ENCODE measurements around the gene GOLGA8S. TPM values are rescaled to one million over a fixed set of nuclear protein-coding genes. Genes with fewer than 3 reads are reported as not detected.
"Not testable (repeated sequence)": the region's sequence is repeated elsewhere in the genome, so short reads cannot be mapped to it uniquely, and the experiment has no call there.

Gene GOLGA8S
- total RNA-seq, 2 experiments from 2014 or later = 0.10 TPM; not detected in 1

- no peak for DNase-seq (ENCODE audit: low spot score)
- Histone ChIP-seq H2AFZ (ENCODE audit: low read length) (no peak overlapping the region), H4K20me1 (ENCODE audit: insufficient read depth, low read length) (no peaks in the 10 kb centered on the region), H3K27ac (ENCODE audit: low read depth, low read length, poor library complexity, severe bottlenecking) (no peak overlapping the region), H3K4me2 (ENCODE audit: low read length) (no peak overlapping the region), H3K4me1 (ENCODE audit: insufficient read depth, low read length, poor library complexity, severe bottlenecking) (no peaks in the 10 kb centered on the region), H3K9me3 (ENCODE audit: low read length) (no peaks in the 10 kb centered on the region), H3K79me2 (ENCODE audit: insufficient read depth, low read depth, low read length) (no peaks in the 10 kb centered on the region), H3K36me3 (ENCODE audit: insufficient read depth, low read length) (no peaks in the 10 kb centered on the region), H3K4me3 (ENCODE audit: low read depth, low read length, poor library complexity, severe bottlenecking) (no peak overlapping the region), H3K9me2 (ENCODE audit: insufficient read depth, low read length) (no peaks in the 10 kb centered on the region)
- ChIA-PET CTCF (ENCODE audit: unreplicated experiment) (no interaction called here), POLR2A (interaction anchor here (1.0 kb wide), 1 partner anchor 12 kb away, joined by 4 read pairs; no protein-coding TSS in a partner anchor)
- intact Hi-C loops (cut with micrococcal nuclease; ENCODE audit: unreplicated experiment) = no loop called here
- TF ChIP-seq CTCF (conservative IDR thresholded peaks at IDR 0.05; ENCODE audit: low read length) = no peak
- no peak for TF ChIP-seq EZH2phosphoT487 (IDR thresholded peaks at IDR 0.05; ENCODE audit: borderline replicate concordance, low read depth, low read length)
- no TSS peak for BruUV-seq (replicated peaks)
These were observed 17.7 kb downstream of the GOLGA8S start for GRCh38 chr15:23372284-23372683.

GRCh38 chr15:23372891-23373600, 18.5 kb downstream of the GOLGA8S start:
- BruUV-seq (replicated peaks); intact Hi-C loops (cut with micrococcal nuclease; ENCODE audit: unreplicated experiment); H3K27ac ChIP-seq (ENCODE audit: low read depth, low read length, poor library complexity, severe bottlenecking); POLR2A ChIA-PET; H3K9me2 ChIP-seq (ENCODE audit: insufficient read depth, low read length); H3K79me2 ChIP-seq (ENCODE audit: insufficient read depth, low read depth, low read length); H3K4me2 ChIP-seq (ENCODE audit: low read length); H2AFZ ChIP-seq (ENCODE audit: low read length); H3K4me3 ChIP-seq (ENCODE audit: low read depth, low read length, poor library complexity, severe bottlenecking); H3K9me3 ChIP-seq (ENCODE audit: low read length); CTCF ChIA-PET (ENCODE audit: unreplicated experiment); DNase-seq (ENCODE audit: low spot score); H3K4me1 ChIP-seq (ENCODE audit: insufficient read depth, low read length, poor library complexity, severe bottlenecking); H3K36me3 ChIP-seq (ENCODE audit: insufficient read depth, low read length); H4K20me1 ChIP-seq (ENCODE audit: insufficient read depth, low read length): not testable (repeated sequence)

GRCh38 chr15:23374226-23374625, 19.7 kb downstream of the GOLGA8S start:
- H3K36me3 ChIP-seq (ENCODE audit: insufficient read depth, low read length); H3K4me3 ChIP-seq (ENCODE audit: low read depth, low read length, poor library complexity, severe bottlenecking); H3K4me1 ChIP-seq (ENCODE audit: insufficient read depth, low read length, poor library complexity, severe bottlenecking); H2AFZ ChIP-seq (ENCODE audit: low read length); H3K4me2 ChIP-seq (ENCODE audit: low read length); H4K20me1 ChIP-seq (ENCODE audit: insufficient read depth, low read length); BruUV-seq (replicated peaks); H3K9me2 ChIP-seq (ENCODE audit: insufficient read depth, low read length); H3K27ac ChIP-seq (ENCODE audit: low read depth, low read length, poor library complexity, severe bottlenecking); intact Hi-C loops (cut with micrococcal nuclease; ENCODE audit: unreplicated experiment); H3K9me3 ChIP-seq (ENCODE audit: low read length); H3K79me2 ChIP-seq (ENCODE audit: insufficient read depth, low read depth, low read length); DNase-seq (ENCODE audit: low spot score); CTCF ChIA-PET (ENCODE audit: unreplicated experiment); POLR2A ChIA-PET: not testable (repeated sequence)

- BruUV-seq (replicated peaks); CTCF ChIA-PET (ENCODE audit: unreplicated experiment): not testable (repeated sequence)
These were observed 24.4 kb downstream of the GOLGA8S start for GRCh38 chr15:23378946-23379345.

GRCh38 chr15:23380700-23381099, 26.2 kb downstream of the GOLGA8S start:
- POLR2A ChIA-PET; H3K9me2 ChIP-seq (ENCODE audit: insufficient read depth, low read length); H3K4me1 ChIP-seq (ENCODE audit: insufficient read depth, low read length, poor library complexity, severe bottlenecking); DNase-seq (ENCODE audit: low spot score); H3K4me2 ChIP-seq (ENCODE audit: low read length); H2AFZ ChIP-seq (ENCODE audit: low read length); H4K20me1 ChIP-seq (ENCODE audit: insufficient read depth, low read length); H3K36me3 ChIP-seq (ENCODE audit: insufficient read depth, low read length); H3K27ac ChIP-seq (ENCODE audit: low read depth, low read length, poor library complexity, severe bottlenecking); BruUV-seq (replicated peaks); H3K79me2 ChIP-seq (ENCODE audit: insufficient read depth, low read depth, low read length); CTCF ChIA-PET (ENCODE audit: unreplicated experiment); H3K4me3 ChIP-seq (ENCODE audit: low read depth, low read length, poor library complexity, severe bottlenecking); intact Hi-C loops (cut with micrococcal nuclease; ENCODE audit: unreplicated experiment); H3K9me3 ChIP-seq (ENCODE audit: low read length): not testable (repeated sequence)

More at GRCh38 chr15:23378946-23379345, 24.4 kb downstream of the GOLGA8S start:
- intact Hi-C loops (cut with micrococcal nuclease; ENCODE audit: unreplicated experiment); H4K20me1 ChIP-seq (ENCODE audit: insufficient read depth, low read length); H3K4me2 ChIP-seq (ENCODE audit: low read length); H3K27ac ChIP-seq (ENCODE audit: low read depth, low read length, poor library complexity, severe bottlenecking); H3K36me3 ChIP-seq (ENCODE audit: insufficient read depth, low read length); H2AFZ ChIP-seq (ENCODE audit: low read length); H3K4me3 ChIP-seq (ENCODE audit: low read depth, low read length, poor library complexity, severe bottlenecking); H3K9me3 ChIP-seq (ENCODE audit: low read length); H3K4me1 ChIP-seq (ENCODE audit: insufficient read depth, low read length, poor library complexity, severe bottlenecking); H3K79me2 ChIP-seq (ENCODE audit: insufficient read depth, low read depth, low read length); H3K9me2 ChIP-seq (ENCODE audit: insufficient read depth, low read length); DNase-seq (ENCODE audit: low spot score): not testable (repeated sequence)
- POLR2A ChIA-PET = interaction anchor here (0.7 kb wide), 1 partner anchor 147 kb away, joined by 3 read pairs; no protein-coding TSS in a partner anchor

- H3K9me2 ChIP-seq (ENCODE audit: insufficient read depth, low read length); H3K36me3 ChIP-seq (ENCODE audit: insufficient read depth, low read length); H3K9me3 ChIP-seq (ENCODE audit: low read length); CTCF ChIA-PET (ENCODE audit: unreplicated experiment); H2AFZ ChIP-seq (ENCODE audit: low read length); H3K4me2 ChIP-seq (ENCODE audit: low read length); DNase-seq (ENCODE audit: low spot score); POLR2A ChIA-PET; intact Hi-C loops (cut with micrococcal nuclease; ENCODE audit: unreplicated experiment); H4K20me1 ChIP-seq (ENCODE audit: insufficient read depth, low read length); H3K27ac ChIP-seq (ENCODE audit: low read depth, low read length, poor library complexity, severe bottlenecking); H3K79me2 ChIP-seq (ENCODE audit: insufficient read depth, low read depth, low read length); BruUV-seq (replicated peaks); H3K4me1 ChIP-seq (ENCODE audit: insufficient read depth, low read length, poor library complexity, severe bottlenecking); H3K4me3 ChIP-seq (ENCODE audit: low read depth, low read length, poor library complexity, severe bottlenecking): not testable (repeated sequence)
These were observed 26.6 kb downstream of the GOLGA8S start for GRCh38 chr15:23381192-23381591.

Data from OCI-LY7 (cell line).